GM12878 (cell line): Measurements from ENCODE around the gene ADAMTS6. TPM values are rescaled to one million over a fixed set of nuclear protein-coding genes. Genes with fewer than 3 reads are reported as not detected.

ENCODE experiments used
- ATAC-seq: fragments of 200-7000 bp; cut with Tn5 transposase; 3 replicates; pipeline ENCODE4 v1.9.1; 2020; ENCODE audit warnings: mild to moderate bottlenecking, moderate library complexity
- BruUV-seq: library from RNA; stranded (reverse); fragments of 400-500 nt; replicated peaks from 2 replicates; lab custom pipeline; 2021; lab: Mats Ljungman, UMichigan
- CTCF ChIA-PET: fragments of 300-600 bp; sonication (Branson Sonifier 250); formaldehyde crosslinking; extraction: SDS; loops from one replicate; lab custom pipeline; 2021; ENCODE audit warnings: inconsistent platforms; lab: Yijun Ruan, JAX
- POLR2A ChIA-PET: fragments of 350-600 bp; formaldehyde crosslinking; extraction: SDS; loops from one replicate; lab custom pipeline; 2021; ENCODE audit warnings: inconsistent platforms; lab: Charles Lee
- RAD21 ChIA-PET: fragments of 300-600 bp; sonication (Branson Sonifier 250); formaldehyde crosslinking; loops from one replicate; lab custom pipeline; 2023; ENCODE audit warnings: antibody characterized with exemption; ENCODE audit not compliant: unreplicated experiment; lab: Charles Lee
- SMC1A ChIA-PET: fragments of 300-600 bp; sonication (Branson Sonifier 250); formaldehyde crosslinking; loops from one replicate; lab custom pipeline; 2023; ENCODE audit not compliant: unreplicated experiment, uncharacterized antibody; lab: Charles Lee
- DNase-seq: peaks from one replicate; pipeline ENCODE4 v3.0.0-alpha.2; 2011; ENCODE audit warnings: low read depth, low spot score
- FAIRE-seq: peaks from 3 replicates; lab custom pipeline; 2011; peaks lifted over from hg19 to GRCh38; lab: Jason Lieb, UNC
- H2AFZ ChIP-seq: 2 replicates; pipeline ENCODE4 v1.6.0; 2011; ENCODE audit warnings: low read depth, low read length, control low read depth; ENCODE audit not compliant: control insufficient read depth
- H3K27ac ChIP-seq: 2 replicates; pipeline ENCODE4 v1.5.1; 2011; ENCODE audit warnings: control low read depth; ENCODE audit not compliant: control insufficient read depth, insufficient read depth
- H3K27me3 ChIP-seq, 2 experiments: replicated peaks in 1 of 2; 2 replicates each; pipeline versions ENCODE4 v1.6.0 to v1.6.1; 2011; ENCODE audit warnings: low read length in 1 of 2; ENCODE audit not compliant: control insufficient read depth in 2 of 2, insufficient read depth in 2 of 2
- H3K36me3 ChIP-seq, 2 experiments: 2 replicates each; pipeline ENCODE4 v1.5.1; 2011; ENCODE audit warnings: low read length in 1 of 2; ENCODE audit not compliant: control insufficient read depth in 2 of 2, insufficient read depth in 2 of 2
- H3K4me1 ChIP-seq: 2 replicates; pipeline ENCODE4 v1.6.1; 2011; ENCODE audit warnings: mild to moderate bottlenecking, low read length, moderate library complexity, mixed read lengths; ENCODE audit not compliant: control insufficient read depth, insufficient read depth
- H3K4me2 ChIP-seq: 2 replicates; pipeline ENCODE4 v1.6.0; 2011; ENCODE audit warnings: control low read depth; ENCODE audit not compliant: control insufficient read depth, insufficient read depth
- H3K4me3 ChIP-seq: fragments of 200-600 bp; sonication (generic); 2 replicates; pipeline ENCODE4 v1.5.1; 2016
- H3K79me2 ChIP-seq: 2 replicates; pipeline ENCODE4 v1.6.0; 2011; ENCODE audit warnings: low read length; ENCODE audit not compliant: control insufficient read depth, insufficient read depth
- H3K9ac ChIP-seq: 2 replicates; pipeline ENCODE4 v1.8.0; 2011; ENCODE audit warnings: low read length, control low read depth, mixed read lengths; ENCODE audit not compliant: control insufficient read depth, insufficient read depth
- H3K9me3 ChIP-seq: replicated peaks from 3 replicates; pipeline ENCODE4 v1.5.1; 2011; ENCODE audit warnings: mild to moderate bottlenecking, low read length; ENCODE audit not compliant: control insufficient read depth, insufficient read depth
- H4K20me1 ChIP-seq: 2 replicates; pipeline ENCODE4 v1.6.0; 2011; ENCODE audit not compliant: control insufficient read depth, insufficient read depth
- CEBPB ChIP-seq, 2 experiments: fragments of 150-350 bp in 1 of 2; IDR thresholded peaks; 2 replicates each; pipeline ENCODE4 v1.6.1; 2012 to 2014; ENCODE audit warnings: low read depth in 2 of 2, low read length in 2 of 2, borderline replicate concordance in 1 of 2, inconsistent platforms in 1 of 2
- GABPA ChIP-seq: IDR thresholded peaks from 2 replicates; pipeline ENCODE4 v1.6.1; 2014; ENCODE audit warnings: antibody characterized with exemption, low read depth, mild to moderate bottlenecking, inconsistent platforms
- IRF5 ChIP-seq: fragments of 450-650 bp; IDR thresholded peaks from 2 replicates; pipeline ENCODE4 v1.6.1; 2017; ENCODE audit warnings: borderline replicate concordance
- MEF2A ChIP-seq: IDR thresholded peaks from 2 replicates; pipeline ENCODE4 v1.6.1; 2011; ENCODE audit warnings: low read depth, mild to moderate bottlenecking, low read length, moderate library complexity; ENCODE audit not compliant: insufficient read depth
- NR2C2 ChIP-seq: IDR thresholded peaks from 2 replicates; pipeline ENCODE4 v1.6.1; 2011; ENCODE audit warnings: borderline replicate concordance, low read depth; ENCODE audit not compliant: control insufficient read depth, insufficient read length
- SKIL ChIP-seq: fragments of 450-650 bp; IDR thresholded peaks from 2 replicates; pipeline ENCODE4 v1.6.1; 2017; ENCODE audit warnings: mild to moderate bottlenecking, low read depth, inconsistent platforms; ENCODE audit not compliant: poor library complexity, severe bottlenecking
- STAT1 ChIP-seq: fragments of 450-650 bp; conservative IDR thresholded peaks from 2 replicates; pipeline ENCODE4 v1.6.1; 2014; ENCODE audit warnings: antibody characterized with exemption, mild to moderate bottlenecking
- TARDBP ChIP-seq: IDR thresholded peaks from 2 replicates; pipeline ENCODE4 v1.6.1; 2016; ENCODE audit warnings: borderline replicate concordance
- TCF12 ChIP-seq: IDR thresholded peaks from 2 replicates; pipeline ENCODE4 v1.6.1; 2011; ENCODE audit warnings: low read depth, mild to moderate bottlenecking, low read length
- TCF3 ChIP-seq: IDR thresholded peaks from 2 replicates; pipeline ENCODE4 v1.6.1; 2012; ENCODE audit warnings: low read depth, mild to moderate bottlenecking, low read length, borderline replicate concordance; ENCODE audit not compliant: insufficient read depth
- USF2 ChIP-seq: IDR thresholded peaks from 2 replicates; pipeline ENCODE4 v1.6.1; 2011; ENCODE audit warnings: low read depth, low read length, improper control_type of control experiment, borderline replicate concordance
- WRNIP1 ChIP-seq: IDR thresholded peaks from 2 replicates; pipeline ENCODE4 v1.6.1; 2011; ENCODE audit warnings: low read depth, low read length, improper control_type of control experiment, borderline replicate concordance
- ZNF274 ChIP-seq: IDR thresholded peaks from one replicate; pipeline ENCODE4 v1.8.0; 2011; ENCODE audit not compliant: insufficient read length, insufficient read depth
- WGBS: methylation state at CpG from one replicate; pipeline ENCODE4 v1.1.6; 2016; ENCODE audit warnings: low lambda C conversion rate; ENCODE audit not compliant: insufficient replicate concordance, insufficient coverage; ENCODE audit errors: missing lambda C conversion rate; 5-methylcytosine and 5-hydroxymethylcytosine counted together
- in situ Hi-C: fragments of 300-500 bp; cut with MboI; formaldehyde crosslinking; loops from 9 replicates; pipeline ENCODE4 v1.14.3; 2018; ENCODE audit warnings: mixed read lengths
- intact Hi-C: fragments of 100-400 bp; cut with micrococcal nuclease; formaldehyde crosslinking; loops from one replicate; pipeline ENCODE4 v1.14.2; 2022; ENCODE audit not compliant: unreplicated experiment
- polyA plus RNA-seq, 11 experiments: library from polyadenylated mRNA; depleted of rRNA in 4 of 11; unstranded in 6 of 11; stranded (reverse) in 5 of 11; fragments of >200 nt; fragmentation: Nextera tagmentation in 4 of 11; fragmentation: Illumina TruSeq in 1 of 11; extraction: Ambion mirVana in 4 of 11; extraction: Trizol in 1 of 11; gene quantifications; 1 replicate in 1 of 11; 2 replicates in 10 of 11; pipeline versions ENCODE4 v1.2.1 to v1.2.3, GENCODE V29; 2011 to 2016; ENCODE audit warnings: inconsistent platforms in 2 of 11, missing spikeins in 2 of 11, low read depth in 1 of 11
- total RNA-seq, 4 experiments: library from RNA; depleted of rRNA in 3 of 4; stranded (reverse); fragments of >200 nt in 3 of 4; fragmentation: Illumina TruSeq in 1 of 4; extraction: Trizol in 1 of 4; gene quantifications; 2 replicates each; pipeline versions ENCODE4 v1.2.1 to v1.2.3, GENCODE V29; 2013 to 2021

The ADAMTS6 gene
- total and polyA plus RNA-seq, 10 of the 15 experiments (the other 5 are each of a cell fraction or from before 2014, with no cell fraction given) = 1.1 to 12.3 (median 6.5) TPM

- H3K36me3 ChIP-seq = no peaks in the 10 kb centered on the region
- CTCF ChIA-PET = interaction anchor here (1.1 kb wide), 1 partner anchor 122 kb away, joined by 4 read pairs; the partner anchor contains the start of gene ADAMTS6
- no peak overlapping the region for H3K27ac ChIP-seq
- no peak overlapping the region for H3K4me2 ChIP-seq
- FAIRE-seq (peak; percentile 71), DNase-seq (no peak)
- 12% methylated on average over 3 of the region's 3 CpGs for WGBS
- H3K9ac ChIP-seq = no peak overlapping the region
- no peaks in the 10 kb centered on the region for H3K79me2 ChIP-seq
- POLR2A ChIA-PET = no interaction called here
- in situ Hi-C loops = no loop called here
- H3K4me1 ChIP-seq = no peaks in the 10 kb centered on the region
- no peaks in the 10 kb centered on the region for H3K9me3 ChIP-seq
- RAD21 ChIA-PET = no interaction called here
- no TSS peak for BruUV-seq
- SMC1A ChIA-PET = interaction anchor here (0.9 kb wide), 1 partner anchor 10 kb away, joined by 3 read pairs; no protein-coding TSS in a partner anchor
- no peaks in the 10 kb centered on the region for H3K27me3 ChIP-seq
- H3K4me3 ChIP-seq = no peak overlapping the region
- no peak overlapping the region for H2AFZ ChIP-seq
- H4K20me1 ChIP-seq = no peaks in the 10 kb centered on the region
- intact Hi-C loops = no loop called here
- no peak for TF ChIP-seq TCF3
- TF ChIP-seq GABPA = no peak
- TF ChIP-seq ZNF274 = no peak
- TF ChIP-seq STAT1 = no peak
- TF ChIP-seq TARDBP = no peak
- no peak for TF ChIP-seq SKIL
- TF ChIP-seq IRF5 = no peak
- TF ChIP-seq USF2 = no peak
- no peak for TF ChIP-seq CEBPB (IDR thresholded peaks at IDR 0.05; ENCODE audit: borderline replicate concordance in 1 of 2, low read depth in 2 of 2, low read length in 2 of 2)
- no peak for TF ChIP-seq TCF12
- TF ChIP-seq NR2C2 = no peak
- no peak for TF ChIP-seq MEF2A
- TF ChIP-seq WRNIP1 = no peak
- TF ChIP-seq, all 136 proteins: peak for 0
- ATAC-seq = peak; percentile 68
Observed at GRCh38 chr5:65359569-65359968, 122.2 kb downstream of the ADAMTS6 start.
